ENCODE data around the gene NFIL3. TPM values are rescaled to one million over a fixed set of nuclear protein-coding genes. Genes with fewer than 3 reads are reported as not detected.
A peak's percentile ranks its signal among the peaks of the same experiment; 100 is the strongest.

Gene NFIL3
- total and polyA plus RNA-seq, 2 experiments from 2014 or later = 19.7 to 43.0 TPM

- Histone ChIP-seq H3K4me3 (no peak overlapping the region), H3K27ac (no peak overlapping the region), H3K9me3 (ENCODE audit: low read depth) (no peaks in the 10 kb centered on the region), H3K36me3 (no peaks in the 10 kb centered on the region), H3K4me1 (ENCODE audit: low read depth) (no peaks in the 10 kb centered on the region), H3K27me3 (no peaks in the 10 kb centered on the region)
- DNase-seq (ENCODE audit: low read depth in 1 of 2, low spot score in 1 of 2) = no peak
- TF ChIP-seq CTCF (IDR thresholded peaks at IDR 0.05; ENCODE audit: low read depth, low read length) = no peak
These were observed 24.7 kb downstream of the NFIL3 start for GRCh38 chr9:91398926-91399325.

- DNase-seq (ENCODE audit: low read depth in 1 of 2, low spot score in 1 of 2) = peak in 1 of 2 donors; percentile 89
These were observed 27.8 kb downstream of the NFIL3 start for GRCh38 chr9:91395553-91396471.

GRCh38 chr9:91395106-91395552 lies 28.5 kb downstream of the NFIL3 start:
- Histone ChIP-seq H3K4me1 (ENCODE audit: low read depth) (no peaks in the 10 kb centered on the region), H3K27ac (no peak overlapping the region), H3K27me3 (no peaks in the 10 kb centered on the region), H3K4me3 (no peak overlapping the region), H3K36me3 (no peaks in the 10 kb centered on the region), H3K9me3 (ENCODE audit: low read depth) (no peaks in the 10 kb centered on the region)
- peak in 1 of 2 donors; percentile 83 for DNase-seq (ENCODE audit: low read depth in 1 of 2, low spot score in 1 of 2)
- no peak for TF ChIP-seq CTCF (IDR thresholded peaks at IDR 0.05; ENCODE audit: low read depth, low read length)

More at GRCh38 chr9:91395553-91396471, 27.8 kb downstream of the NFIL3 start:
- no peaks in the 10 kb centered on the region for H3K36me3 ChIP-seq
- H3K4me3 ChIP-seq = no peak overlapping the region
- no peaks in the 10 kb centered on the region for H3K4me1 ChIP-seq (ENCODE audit: low read depth)
- H3K27ac ChIP-seq = no peak overlapping the region
- no peaks in the 10 kb centered on the region for H3K27me3 ChIP-seq
- no peaks in the 10 kb centered on the region for H3K9me3 ChIP-seq (ENCODE audit: low read depth)
- no peak for TF ChIP-seq CTCF (IDR thresholded peaks at IDR 0.05; ENCODE audit: low read depth, low read length)

GRCh38 chr9:91393826-91394225 lies 29.8 kb downstream of the NFIL3 start:
- no peaks in the 10 kb centered on the region for H3K4me1 ChIP-seq (ENCODE audit: low read depth)
- H3K36me3 ChIP-seq = no peaks in the 10 kb centered on the region
- no peaks in the 10 kb centered on the region for H3K27me3 ChIP-seq
- H3K4me3 ChIP-seq = no peak overlapping the region
- TF ChIP-seq CTCF (IDR thresholded peaks at IDR 0.05; ENCODE audit: low read depth, low read length) = no peak
- H3K9me3 ChIP-seq (ENCODE audit: low read depth) = no peaks in the 10 kb centered on the region
- no peak for DNase-seq (ENCODE audit: low read depth in 1 of 2, low spot score in 1 of 2)
- no peak overlapping the region for H3K27ac ChIP-seq

- no peak overlapping the region for H3K4me3 ChIP-seq
- no peaks in the 10 kb centered on the region for H3K4me1 ChIP-seq (ENCODE audit: low read depth)
- no peaks in the 10 kb centered on the region for H3K9me3 ChIP-seq (ENCODE audit: low read depth)
- H3K27ac ChIP-seq = no peak overlapping the region
- no peaks in the 10 kb centered on the region for H3K36me3 ChIP-seq
- TF ChIP-seq CTCF (IDR thresholded peaks at IDR 0.05; ENCODE audit: low read depth, low read length) = no peak
- no peak for DNase-seq (ENCODE audit: low read depth in 1 of 2, low spot score in 1 of 2)
- H3K27me3 ChIP-seq = no peaks in the 10 kb centered on the region
These were observed 31.2 kb downstream of the NFIL3 start for GRCh38 chr9:91392435-91392834.

Measured in cardiac muscle cell (in vitro differentiated cells and primary cell).